ENCODE results near the gene GNAT2. TPM values are rescaled to one million over a fixed set of nuclear protein-coding genes. Genes with fewer than 3 reads are reported as not detected.

The GNAT2 gene
- total RNA-seq, 2 donors from 2014 or later = not detected

- Histone ChIP-seq H3K9me3 (no peaks in the 10 kb centered on the region), H3K36me3 (no peaks in the 10 kb centered on the region), H3K4me1 (replicated peaks) (peaks cover 8% of the 10 kb centered on the region), H3K27me3 (replicated peaks; ENCODE audit: insufficient read depth) (no peaks in the 10 kb centered on the region), H3K4me3 (peak overlapping the region; percentile 58 to 64), H3K27ac (peak overlapping the region; percentile 82)
- intact Hi-C loops (cut with DNase I) = no loop called here
- 38% methylated on average over 13 of the region's 13 CpGs for WGBS
- DNase-seq (ENCODE audit: low spot score) = no peak
- TF ChIP-seq, protein P1, sequence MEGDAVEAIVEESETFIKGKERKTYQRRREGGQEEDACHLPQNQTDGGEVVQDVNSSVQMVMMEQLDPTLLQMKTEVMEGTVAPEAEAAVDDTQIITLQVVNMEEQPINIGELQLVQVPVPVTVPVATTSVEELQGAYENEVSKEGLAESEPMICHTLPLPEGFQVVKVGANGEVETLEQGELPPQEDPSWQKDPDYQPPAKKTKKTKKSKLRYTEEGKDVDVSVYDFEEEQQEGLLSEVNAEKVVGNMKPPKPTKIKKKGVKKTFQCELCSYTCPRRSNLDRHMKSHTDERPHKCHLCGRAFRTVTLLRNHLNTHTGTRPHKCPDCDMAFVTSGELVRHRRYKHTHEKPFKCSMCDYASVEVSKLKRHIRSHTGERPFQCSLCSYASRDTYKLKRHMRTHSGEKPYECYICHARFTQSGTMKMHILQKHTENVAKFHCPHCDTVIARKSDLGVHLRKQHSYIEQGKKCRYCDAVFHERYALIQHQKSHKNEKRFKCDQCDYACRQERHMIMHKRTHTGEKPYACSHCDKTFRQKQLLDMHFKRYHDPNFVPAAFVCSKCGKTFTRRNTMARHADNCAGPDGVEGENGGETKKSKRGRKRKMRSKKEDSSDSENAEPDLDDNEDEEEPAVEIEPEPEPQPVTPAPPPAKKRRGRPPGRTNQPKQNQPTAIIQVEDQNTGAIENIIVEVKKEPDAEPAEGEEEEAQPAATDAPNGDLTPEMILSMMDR (IDR thresholded peaks at IDR 0.05) = no peak
- TF ChIP-seq POLR2AphosphoS5 (IDR thresholded peaks at IDR 0.05) (no peak), POLR2A (IDR thresholded peaks at IDR 0.05) (no peak)
Measured at GRCh38 chr1:109621379-109622136, 2.1 kb upstream of the GNAT2 start.

DNA sequence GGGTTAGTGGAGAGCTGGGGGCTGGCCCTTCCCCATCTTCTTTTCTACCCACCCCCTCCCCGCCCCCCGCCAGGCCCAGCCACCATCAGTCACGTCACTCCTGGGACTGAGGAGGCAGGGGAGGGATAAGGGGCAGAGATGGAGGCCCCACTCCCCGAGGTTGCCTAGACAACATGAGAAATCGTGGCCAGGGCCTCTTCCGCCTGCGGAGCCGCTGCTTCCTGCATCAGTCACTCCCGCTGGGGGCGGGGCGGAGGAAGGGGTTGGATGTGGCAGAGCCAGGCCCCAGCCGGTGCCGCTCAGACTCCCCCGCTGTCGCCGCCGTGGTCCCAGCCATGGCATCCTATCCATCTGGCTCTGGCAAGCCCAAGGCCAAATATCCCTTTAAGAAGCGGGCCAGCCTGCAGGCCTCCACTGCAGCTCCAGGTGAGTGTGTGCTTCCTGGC lies 1.4 kb upstream of the GNAT2 start:
- peak overlapping the region; percentile 82 for H3K27ac ChIP-seq
- peak; percentile 76 for DNase-seq (ENCODE audit: low spot score)
- 2% methylated on average over 17 of the region's 18 CpGs for WGBS
- TF ChIP-seq POLR2AphosphoS5 (IDR thresholded peaks at IDR 0.05) = peak; percentile 59
- TF ChIP-seq POLR2A (IDR thresholded peaks at IDR 0.05) = peak; percentile 28
- TF ChIP-seq, protein P1 (IDR thresholded peaks at IDR 0.05) = no peak
- peak overlapping the region; percentile 58 to 64 for H3K4me3 ChIP-seq
- no peaks in the 10 kb centered on the region for H3K9me3 ChIP-seq
- H3K27me3 ChIP-seq (replicated peaks; ENCODE audit: insufficient read depth) = no peaks in the 10 kb centered on the region
- intact Hi-C loops (cut with DNase I) = no loop called here
- peaks cover 8% of the 10 kb centered on the region for H3K4me1 ChIP-seq (replicated peaks)
- H3K36me3 ChIP-seq = no peaks in the 10 kb centered on the region

- Histone ChIP-seq H3K27ac (peak overlapping the region; percentile 82), H3K9me3 (no peaks in the 10 kb centered on the region), H3K36me3 (no peaks in the 10 kb centered on the region), H3K4me1 (replicated peaks) (peaks cover 8% of the 10 kb centered on the region), H3K4me3 (peak overlapping the region; percentile 58 to 64), H3K27me3 (replicated peaks; ENCODE audit: insufficient read depth) (no peaks in the 10 kb centered on the region)
- 1% methylated on average over 9 of the region's 9 CpGs for WGBS
- TF ChIP-seq POLR2AphosphoS5 (IDR thresholded peaks at IDR 0.05) (no peak), POLR2A (IDR thresholded peaks at IDR 0.05) (peak; percentile 8)
- intact Hi-C loops (cut with DNase I) = no loop called here
- DNase-seq (ENCODE audit: low spot score) = no peak
Measured at GRCh38 chr1:109620401-109620791, 980 bp upstream of the GNAT2 start.

- Histone ChIP-seq H3K4me1 (replicated peaks) (peaks cover 8% of the 10 kb centered on the region), H3K27ac (peak overlapping the region; percentile 82), H3K4me3 (peak overlapping the region; percentile 58 to 64), H3K27me3 (replicated peaks; ENCODE audit: insufficient read depth) (no peaks in the 10 kb centered on the region), H3K9me3 (no peaks in the 10 kb centered on the region), H3K36me3 (no peaks in the 10 kb centered on the region)
- 30% methylated on average over 9 of the region's 9 CpGs for WGBS
- intact Hi-C loops (cut with DNase I) = no loop called here
- TF ChIP-seq POLR2A (IDR thresholded peaks at IDR 0.05) (no peak), POLR2AphosphoS5 (IDR thresholded peaks at IDR 0.05) (no peak)
- TF ChIP-seq, protein P1 (IDR thresholded peaks at IDR 0.05) = no peak
- DNase-seq (ENCODE audit: low spot score) = no peak
Measured at GRCh38 chr1:109618661-109619575, 498 bp downstream of the GNAT2 start.

GRCh38 chr1:109617291-109617801 lies 2.1 kb downstream of the GNAT2 start:
- Histone ChIP-seq H3K4me1 (replicated peaks) (peaks cover 8% of the 10 kb centered on the region), H3K27ac (no peak overlapping the region), H3K27me3 (replicated peaks; ENCODE audit: insufficient read depth) (no peaks in the 10 kb centered on the region), H3K36me3 (no peaks in the 10 kb centered on the region), H3K4me3 (no peak overlapping the region), H3K9me3 (no peaks in the 10 kb centered on the region)
- intact Hi-C loops (cut with DNase I) = no loop called here
- TF ChIP-seq, protein P1 (IDR thresholded peaks at IDR 0.05) = no peak
- TF ChIP-seq POLR2A (IDR thresholded peaks at IDR 0.05) (no peak), POLR2AphosphoS5 (IDR thresholded peaks at IDR 0.05) (no peak)
- no peak for DNase-seq (ENCODE audit: low spot score)
- WGBS = 63% methylated on average over 3 of the region's 3 CpGs

Measured in prostate gland (tissue), 2 donors.